Adrenal gland (tissue), 19 donors: ENCODE data around the gene GIMAP8. TPM values are rescaled to one million over a fixed set of nuclear protein-coding genes. Genes with fewer than 3 reads are reported as not detected.

ENCODE experiments used
- DNase-seq, 7 donors: peaks; one replicate each; pipeline ENCODE4 v3.0.0-alpha.2; 2019 to 2020
- H3K27ac ChIP-seq, 5 donors: fragments of 200-600 bp; sonication (generic) in 4 of 5; 1 replicate in 3 of 5; 2 replicates in 2 of 5; pipeline versions ENCODE4 v1.5.1 to v1.8.0; 2016 to 2020; ENCODE audit warnings: mild to moderate bottlenecking in 1 of 5
- H3K27me3 ChIP-seq: fragments of 200-600 bp; 2 replicates; pipeline ENCODE4 v1.8.0; 2021
- H3K36me3 ChIP-seq, 2 donors: fragments of 200-600 bp; replicated peaks in 1 of 2; 1 replicate in 1 of 2; 2 replicates in 1 of 2; pipeline versions ENCODE4 v1.5.1 to v1.8.0; 2018 to 2022
- H3K4me1 ChIP-seq, 2 donors: fragments of 200-600 bp; replicated peaks in 1 of 2; 1 replicate in 1 of 2; 2 replicates in 1 of 2; pipeline versions ENCODE4 v1.5.1 to v1.8.0; 2018 to 2021
- H3K4me3 ChIP-seq, 4 donors: fragments of 200-600 bp; sonication (generic) in 3 of 4; one replicate each; pipeline ENCODE4 v1.5.1; 2016 to 2018
- H3K9me3 ChIP-seq, 3 donors: fragments of 200-600 bp; sonication (generic) in 1 of 3; replicated peaks in 1 of 3; 1 replicate in 2 of 3; 2 replicates in 1 of 3; pipeline versions ENCODE4 v1.5.1 to v1.8.0; 2016 to 2021
- POLR2A ChIP-seq, 2 donors: fragments of 450-650 bp; IDR thresholded peaks; one replicate each; pipeline ENCODE4 v1.6.1; 2017; ENCODE audit warnings: antibody characterized with exemption in 2 of 2, mild to moderate bottlenecking in 2 of 2, moderate library complexity in 1 of 2
- WGBS, 4 donors: extraction: QIAGEN DNeasy Blood & Tissue Kit in 2 of 4; methylation state at CpG; one replicate each; pipeline versions ENCODE4 v1.1.5 to v1.1.7; 2013 to 2017; 5-methylcytosine and 5-hydroxymethylcytosine counted together
- intact Hi-C, 2 donors: fragments of 100-400 bp; cut with DNase I; formaldehyde crosslinking; loops; one replicate each; pipeline versions ENCODE4 v1.14.1 to v1.15.0; 2022 to 2023
- long read RNA-seq, 10 donors: library from polyadenylated mRNA in 3 of 10; unstranded in 2 of 10; stranded (forward) in 1 of 10; transcript quantifications; one replicate each; pipeline ENCODE4 v2.0.0 and lab custom pipeline, GENCODE V29; 2021 to 2026
- polyA plus RNA-seq, 3 donors: library from polyadenylated mRNA; stranded (reverse); fragments of 200-250 nt in 2 of 3; fragments of 350-450 nt in 1 of 3; fragmentation: Illumina TruSeq in 1 of 3; extraction: RNeasy Lipid Tissue Mini Kit (QIAGEN cat#74804) in 1 of 3; gene quantifications; one replicate each; pipeline ENCODE4 v1.2.3, GENCODE V29; 2013 to 2014
- total RNA-seq, 9 donors: library from RNA; depleted of rRNA in 4 of 9; stranded (reverse); fragments of >200 nt in 4 of 9; fragments of 120-200 nt in 1 of 9; fragmentation: NEBNext Ultra II Directional in 1 of 9; extraction: Animal tissue kit (Norgen Biotek cat#: 25700) in 1 of 9; gene quantifications; one replicate each; pipeline versions ENCODE4 v1.1.0 to v1.2.4, GENCODE V29; 2013 to 2023
- TF ChIP-seq, protein P1 (sequence below), 6 experiments: fragments of 450-650 bp in 4 of 6; fragments of 200-600 bp in 2 of 6; sonication (generic) in 1 of 6; IDR thresholded peaks; 1 replicate in 5 of 6; 2 replicates in 1 of 6; pipeline versions ENCODE4 v1.5.1 to v1.8.0; 2016 to 2021; ENCODE audit warnings: antibody characterized with exemption in 6 of 6, mild to moderate bottlenecking in 2 of 6, moderate library complexity in 1 of 6
- donor health status: healthy with polysubstance abuse.
- donor health status: Bipolar disorder and iron deficiency.
- donor health status: DM: yes; HTN: yes; CAD: no.
- donor health status: DM: no; HTN: no; CAD: no.
- donor health status: DM: no; HTN: no; CAD: no.
- donor health status: DM: yes; HTN: yes; CAD: no.

Gene GIMAP8
- 10 to 100 TPM in 5 of 9 donors, 1 to 10 TPM in 4; 6.1 to 18.4 (median 11.2) TPM for total RNA-seq
- 1 to 10 TPM; 6.1 to 9.3 (median 6.8) TPM for polyA plus RNA-seq
- long read RNA-seq, donor 1, full-length matches to known transcripts, result 2 of 2 reads
- long read RNA-seq, donor 1, partial matches to known transcripts, result 0 of 2 reads
- long read RNA-seq, donor 1, other reads (novel, unspliced or antisense), result 0 of 2 reads
- long read RNA-seq, donor 2, result 0 reads
- long read RNA-seq, donor 3, result 0 reads
- long read RNA-seq, donor 4, full-length matches to known transcripts, result 1 of 3 reads
- long read RNA-seq, donor 4, partial matches to known transcripts, result 0 of 3 reads
- long read RNA-seq, donor 4, other reads (novel, unspliced or antisense), result 2 of 3 reads
- long read RNA-seq, donor 5, full-length matches to known transcripts, result 16 of 25 reads
- long read RNA-seq, donor 5, partial matches to known transcripts, result 5 of 25 reads
- long read RNA-seq, donor 5, other reads (novel, unspliced or antisense), result 4 of 25 reads
- long read RNA-seq, donor 6, partial matches to known transcripts, result 0 of 2 reads
- long read RNA-seq, donor 6, other reads (novel, unspliced or antisense), result 2 of 2 reads
- long read RNA-seq, donor 7, result 0 reads
- long read RNA-seq, donor 8, full-length matches to known transcripts, result 2 of 2 reads
- long read RNA-seq, donor 8, partial matches to known transcripts, result 0 of 2 reads
- long read RNA-seq, donor 8, other reads (novel, unspliced or antisense), result 0 of 2 reads
- long read RNA-seq, donor 9, full-length matches to known transcripts, result 1 of 1 reads
- long read RNA-seq, donor 9, partial matches to known transcripts, result 0 of 1 reads
- long read RNA-seq, donor 9, other reads (novel, unspliced or antisense), result 0 of 1 reads
- long read RNA-seq, donor 10, result 0 reads

GRCh38 chr7:150450491-150451001 is at the start of gene GIMAP8:
GIMAP8 (plus strand) TSS chr7:150450630; CDS start chr7:150466699, 16,069 bp downstream.
- H3K27me3 ChIP-seq, result peaks cover 6% of the 10 kb centered on the region
- no peak for TF ChIP-seq POLR2A (IDR thresholded peaks at IDR 0.05)
- TF ChIP-seq, protein P1, sequence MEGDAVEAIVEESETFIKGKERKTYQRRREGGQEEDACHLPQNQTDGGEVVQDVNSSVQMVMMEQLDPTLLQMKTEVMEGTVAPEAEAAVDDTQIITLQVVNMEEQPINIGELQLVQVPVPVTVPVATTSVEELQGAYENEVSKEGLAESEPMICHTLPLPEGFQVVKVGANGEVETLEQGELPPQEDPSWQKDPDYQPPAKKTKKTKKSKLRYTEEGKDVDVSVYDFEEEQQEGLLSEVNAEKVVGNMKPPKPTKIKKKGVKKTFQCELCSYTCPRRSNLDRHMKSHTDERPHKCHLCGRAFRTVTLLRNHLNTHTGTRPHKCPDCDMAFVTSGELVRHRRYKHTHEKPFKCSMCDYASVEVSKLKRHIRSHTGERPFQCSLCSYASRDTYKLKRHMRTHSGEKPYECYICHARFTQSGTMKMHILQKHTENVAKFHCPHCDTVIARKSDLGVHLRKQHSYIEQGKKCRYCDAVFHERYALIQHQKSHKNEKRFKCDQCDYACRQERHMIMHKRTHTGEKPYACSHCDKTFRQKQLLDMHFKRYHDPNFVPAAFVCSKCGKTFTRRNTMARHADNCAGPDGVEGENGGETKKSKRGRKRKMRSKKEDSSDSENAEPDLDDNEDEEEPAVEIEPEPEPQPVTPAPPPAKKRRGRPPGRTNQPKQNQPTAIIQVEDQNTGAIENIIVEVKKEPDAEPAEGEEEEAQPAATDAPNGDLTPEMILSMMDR (IDR thresholded peaks at IDR 0.05), result no peak
- no peaks in the 10 kb centered on the region for H3K36me3 ChIP-seq
- 47 to 64% (median 50%) methylated on average over 14 to 22 of the region's 22 CpGs for WGBS, 4 donors
- peak; percentile 50 to 83 (median 71) for DNase-seq
- no peaks in the 10 kb centered on the region for H3K9me3 ChIP-seq
- peaks cover 11 to 24% of the 10 kb centered on the region in 2 donors for H3K4me1 ChIP-seq
- peak within 1 kb of the TSS in 1 of 4 donors; percentile 52 for H3K4me3 ChIP-seq
- peak within 1 kb of the TSS in 4 of 5 donors; percentile 10 to 84 (median 58) for H3K27ac ChIP-seq
- intact Hi-C loops, result loop anchor here in 1 of 2 donors (10.0 kb wide), 1 partner anchor 294 kb away; no protein-coding TSS in a partner anchor

GRCh38 chr7:150400788-150401423 is 49.5 kb upstream of the GIMAP8 start:
- Histone ChIP-seq H3K9me3 (no peaks in the 10 kb centered on the region), H3K4me1 (peaks cover 19 to 33% of the 10 kb centered on the region in 2 donors), H3K36me3 (peaks cover 0 to 12% of the 10 kb centered on the region in 2 donors), H3K4me3 (no peak overlapping the region), H3K27me3 (no peaks in the 10 kb centered on the region), H3K27ac (peak overlapping the region in 3 of 5 donors; percentile 41 to 85 (median 84))
- TF ChIP-seq, protein P1 (IDR thresholded peaks at IDR 0.05), result no peak
- 86 to 90% (median 88%) methylated on average over 12 to 15 of the region's 15 CpGs for WGBS, 4 donors
- intact Hi-C loops, result no loop called here
- DNase-seq, result peak in 5 of 7 donors; percentile 12 to 50 (median 21)

DNA sequence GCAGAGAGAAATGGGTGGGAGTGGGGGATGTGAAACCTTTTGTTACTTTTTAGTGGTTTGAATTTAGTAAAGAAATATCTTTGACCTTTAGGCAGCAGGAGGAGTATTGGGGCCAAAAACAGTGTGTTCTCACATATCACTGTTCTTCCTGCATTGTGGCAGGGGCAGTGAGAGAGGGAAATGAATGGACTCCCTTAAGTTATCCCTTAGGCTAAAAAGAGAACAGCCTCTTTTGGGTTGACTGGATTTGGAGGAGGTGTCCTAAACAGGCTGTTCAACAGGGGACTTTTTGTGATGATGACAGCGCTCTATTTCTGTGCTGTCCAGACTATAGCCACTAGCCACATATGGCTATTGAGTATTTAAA is 49.0 kb upstream of the GIMAP8 start:
- H3K27ac ChIP-seq, result peak overlapping the region in 1 of 5 donors; percentile 84
- peaks cover 0 to 12% of the 10 kb centered on the region in 2 donors for H3K36me3 ChIP-seq
- H3K9me3 ChIP-seq, result no peaks in the 10 kb centered on the region
- TF ChIP-seq, protein P1 (IDR thresholded peaks at IDR 0.05), result no peak
- TF ChIP-seq POLR2A (IDR thresholded peaks at IDR 0.05), result no peak
- intact Hi-C loops, result no loop called here
- peak in 1 of 7 donors; percentile 23 for DNase-seq
- H3K4me1 ChIP-seq, result peaks cover 24 to 37% of the 10 kb centered on the region in 2 donors
- WGBS, 4 donors, result 96 to 100% (median 100%) methylated on average over 1 of the region's 1 CpG
- H3K27me3 ChIP-seq, result no peaks in the 10 kb centered on the region
- no peak overlapping the region for H3K4me3 ChIP-seq
